GM19043 (cell line): ENCODE measurements around the gene CLEC11A.

ENCODE experiments used
- ATAC-seq: cut with Tn5 transposase; IDR thresholded peaks from one replicate; pipeline ENCODE4 v1.9.1; 2021; ENCODE audit warnings: low read depth; ENCODE audit not compliant: unreplicated experiment

CLEC11A gene

DNA sequence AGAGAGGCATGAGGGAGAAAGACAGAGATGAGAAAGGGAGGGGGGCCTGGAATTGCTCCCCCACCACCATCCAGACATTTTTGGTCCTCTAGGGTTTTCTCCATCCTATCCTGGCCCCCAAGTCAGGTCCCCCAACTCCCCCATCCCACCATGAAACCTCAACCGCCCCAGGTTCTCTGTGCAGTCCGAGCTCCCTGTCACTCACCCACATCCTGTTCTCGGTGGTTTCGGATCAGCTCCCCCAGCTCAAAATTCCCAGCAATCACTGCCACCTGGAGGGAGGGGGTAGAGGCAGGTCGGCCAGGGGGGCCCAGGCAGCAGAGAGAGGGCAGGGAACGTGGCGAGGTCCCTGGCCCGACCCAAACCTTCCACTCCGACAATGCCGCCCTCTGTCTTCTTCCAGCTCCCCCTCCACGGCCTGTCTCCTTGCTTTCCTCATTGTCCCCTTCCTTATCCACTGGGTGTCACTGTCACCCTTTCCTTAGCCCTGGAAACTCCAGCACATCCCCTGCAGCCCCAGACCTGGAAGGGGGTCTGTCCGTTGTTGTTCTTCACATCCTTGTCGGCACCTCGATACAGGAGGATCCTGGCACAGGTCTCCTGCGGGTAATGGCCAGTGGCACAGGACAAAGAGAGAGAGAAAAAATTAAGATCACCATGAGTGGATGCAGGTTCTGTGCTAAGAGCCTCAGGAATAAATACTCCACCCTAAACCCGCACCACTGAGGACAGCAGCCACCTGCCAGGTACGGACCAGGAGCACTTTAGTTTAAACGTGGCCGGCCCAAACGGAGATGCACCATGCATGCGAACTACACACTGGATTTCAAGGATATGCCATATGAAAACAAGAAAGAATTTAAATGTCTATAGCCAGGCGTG is 19.0 kb upstream of the CLEC11A start:
- ATAC-seq, result no peak

DNA sequence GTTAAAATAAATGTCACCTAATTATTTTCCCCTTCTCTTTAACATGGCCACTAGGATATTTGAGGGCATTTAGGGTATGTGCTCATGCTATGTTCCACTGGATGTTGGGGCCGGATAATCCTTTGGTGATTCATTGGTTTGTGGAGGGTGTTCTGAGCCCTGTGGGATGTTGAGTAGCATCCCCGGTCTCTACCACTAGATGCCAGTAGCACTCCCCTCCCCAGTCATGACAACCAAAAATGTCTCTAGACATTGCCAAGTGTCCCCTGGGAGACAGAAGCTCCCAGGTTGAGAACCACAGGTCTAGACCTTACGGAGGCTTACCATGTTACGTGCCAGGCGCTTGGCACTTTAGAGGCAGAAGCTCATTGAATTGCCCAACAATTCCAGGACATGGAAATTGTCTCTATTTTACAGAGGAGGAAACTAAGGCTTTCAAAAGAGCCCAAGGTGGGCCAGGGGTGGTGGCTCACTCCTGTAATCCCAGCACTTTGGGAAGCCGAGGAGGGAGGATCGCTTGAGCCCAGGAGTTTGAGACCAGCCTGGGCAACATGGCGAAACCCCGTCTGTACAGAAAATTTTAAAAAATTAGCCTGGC is 17.6 kb upstream of the CLEC11A start:
- ATAC-seq, result no peak

DNA sequence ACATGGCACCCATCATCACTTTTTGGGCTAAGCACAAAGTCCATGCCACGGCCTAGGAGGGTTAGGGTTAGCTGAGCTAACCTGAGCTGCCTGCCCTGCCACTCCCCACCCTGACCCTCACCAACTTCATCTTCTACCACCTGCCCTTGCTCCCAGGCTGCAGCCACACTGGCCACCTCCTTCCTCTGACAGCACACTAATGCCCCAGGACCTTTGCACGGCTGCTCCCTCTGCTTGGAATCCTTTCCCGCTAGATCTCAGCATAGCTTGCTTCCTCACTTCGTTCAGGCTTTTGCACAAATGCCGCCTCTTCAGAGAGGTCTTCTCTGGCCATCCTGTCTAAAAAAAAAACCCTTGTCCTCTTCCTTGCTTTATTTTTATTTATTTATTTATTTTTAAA is 16.8 kb upstream of the CLEC11A start:
- no peak for ATAC-seq

DNA sequence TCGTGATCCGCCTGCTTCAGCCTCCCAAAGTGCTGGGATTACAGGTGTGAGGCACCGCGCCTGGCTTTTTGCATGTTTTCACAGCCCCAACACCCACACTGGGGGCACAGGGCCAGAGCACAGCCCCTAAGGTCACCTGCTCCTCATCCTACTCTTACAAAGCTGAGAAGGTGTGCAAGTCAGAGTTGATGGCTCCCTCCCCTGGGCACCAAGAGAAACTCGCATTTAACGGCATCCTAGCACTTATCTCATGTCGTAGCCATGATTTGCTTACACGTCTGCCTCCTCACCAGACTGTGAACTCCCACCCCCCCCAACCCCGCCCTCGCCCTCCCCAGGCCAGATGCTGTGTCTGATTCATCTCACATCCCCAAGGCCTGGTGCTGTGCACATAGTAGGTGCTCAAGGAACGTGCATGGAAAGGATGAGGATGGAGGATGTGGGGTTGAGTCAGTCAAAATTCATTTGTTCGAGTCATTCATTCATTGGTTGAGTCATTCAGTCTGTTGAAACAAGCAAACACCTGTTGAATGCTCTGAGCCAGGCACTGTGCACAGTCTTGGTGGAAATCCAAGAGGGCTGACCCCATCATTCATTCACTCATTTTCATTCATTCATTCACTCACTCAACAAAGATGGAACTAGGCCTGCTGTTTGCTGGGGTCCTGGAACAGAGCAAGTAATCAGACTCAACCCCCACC is 14.8 kb upstream of the CLEC11A start:
- ATAC-seq, result no peak

DNA sequence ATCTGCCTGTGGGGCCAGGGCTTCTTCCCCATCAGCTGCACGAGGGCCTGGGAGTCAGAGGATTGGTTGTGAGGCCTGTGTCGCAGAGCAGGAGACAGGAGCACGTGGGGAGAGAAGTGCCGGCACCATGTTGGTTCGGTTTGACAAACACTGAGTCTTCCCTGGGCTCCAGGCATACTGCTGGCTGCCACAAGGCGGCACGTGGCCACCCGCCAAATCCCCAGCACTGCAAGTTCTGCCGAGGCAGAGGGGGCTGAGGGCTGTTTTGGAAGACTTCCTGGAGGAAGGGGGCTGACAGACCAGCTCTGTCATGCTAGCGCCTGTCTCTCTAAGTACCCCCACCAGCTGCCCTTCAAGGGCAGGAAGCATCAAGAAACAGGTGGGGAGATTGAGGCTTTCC is 13.1 kb upstream of the CLEC11A start:
- no peak for ATAC-seq

DNA sequence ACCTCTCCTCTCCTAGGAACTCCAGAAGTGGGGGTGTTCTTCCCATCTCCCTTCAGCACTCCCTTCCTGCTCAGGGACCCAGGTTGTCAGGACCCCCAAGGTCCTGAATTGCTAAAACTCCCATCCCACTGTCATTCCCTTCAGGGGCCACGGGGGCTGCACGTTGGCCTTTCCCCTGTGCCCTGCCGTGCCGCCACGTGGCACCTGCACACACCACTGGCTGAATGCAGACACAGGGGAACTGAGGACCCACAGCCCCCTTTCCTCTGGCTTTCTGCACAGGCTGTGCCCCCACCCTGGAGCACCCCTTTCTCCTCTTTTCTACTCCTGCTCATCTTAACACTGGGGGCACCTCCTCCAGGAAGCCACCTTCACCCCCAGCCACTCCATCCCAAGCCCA is 12.6 kb upstream of the CLEC11A start:
- no peak for ATAC-seq

DNA sequence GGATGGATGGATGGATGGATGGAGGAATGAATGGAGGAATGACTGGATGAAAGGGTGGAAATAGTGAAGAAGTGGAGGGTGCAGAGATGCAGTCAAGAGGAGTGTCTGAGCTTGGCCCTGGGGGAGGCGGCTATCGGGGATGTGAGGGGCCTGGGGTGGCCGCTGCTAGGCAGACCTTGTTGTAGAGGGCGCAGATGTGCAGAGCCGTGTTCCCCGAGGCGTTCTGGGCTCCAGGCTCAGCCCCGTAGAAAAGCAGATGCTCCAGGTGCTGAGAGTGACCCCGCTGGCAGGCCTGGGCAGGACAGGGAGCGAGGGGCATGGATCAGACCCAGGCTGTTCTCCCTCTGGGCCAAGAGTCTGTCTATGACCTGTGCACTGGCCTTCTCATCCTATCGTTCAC is 12.0 kb upstream of the CLEC11A start:
- no peak for ATAC-seq

DNA sequence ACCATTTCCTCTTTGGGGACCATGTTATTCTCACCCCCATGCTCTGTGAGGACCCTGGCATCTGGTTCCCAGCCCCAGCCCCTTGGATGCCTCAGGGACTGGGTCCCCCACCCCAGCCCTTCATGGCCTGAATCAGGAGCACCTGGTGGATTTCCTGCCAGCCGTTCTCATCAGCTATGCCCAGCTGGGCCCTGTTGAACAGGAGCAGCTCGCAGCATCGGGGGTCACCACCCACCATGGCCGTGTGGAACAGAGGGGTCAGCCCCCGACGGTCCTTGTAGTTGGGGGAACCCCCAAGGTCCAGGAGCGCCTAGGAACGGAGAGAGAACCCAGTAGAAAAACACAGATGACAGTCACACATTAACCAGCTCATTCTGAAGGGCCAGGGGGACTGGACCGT is 11.4 kb upstream of the CLEC11A start:
- ATAC-seq, result no peak

DNA sequence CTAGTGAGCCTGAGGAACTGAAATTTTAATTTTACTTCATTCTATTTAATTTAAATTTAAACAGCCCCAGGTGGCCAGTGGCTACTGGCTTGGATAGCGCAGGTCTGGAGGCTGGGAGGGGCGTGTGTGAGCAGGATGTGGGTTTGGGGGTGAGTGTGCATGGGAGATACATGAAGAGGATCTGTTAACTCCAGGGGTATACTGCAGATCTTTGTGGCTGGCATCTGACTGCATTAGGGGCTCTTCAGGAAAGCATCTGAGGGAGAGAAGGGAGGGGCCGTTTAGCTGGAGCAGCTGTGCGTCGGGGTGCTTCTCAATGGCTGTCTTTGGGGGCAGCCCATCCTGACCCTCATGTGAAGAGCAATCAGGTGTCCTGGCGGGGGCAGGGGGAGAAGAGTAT is 10.3 kb upstream of the CLEC11A start:
- ATAC-seq, result no peak

DNA sequence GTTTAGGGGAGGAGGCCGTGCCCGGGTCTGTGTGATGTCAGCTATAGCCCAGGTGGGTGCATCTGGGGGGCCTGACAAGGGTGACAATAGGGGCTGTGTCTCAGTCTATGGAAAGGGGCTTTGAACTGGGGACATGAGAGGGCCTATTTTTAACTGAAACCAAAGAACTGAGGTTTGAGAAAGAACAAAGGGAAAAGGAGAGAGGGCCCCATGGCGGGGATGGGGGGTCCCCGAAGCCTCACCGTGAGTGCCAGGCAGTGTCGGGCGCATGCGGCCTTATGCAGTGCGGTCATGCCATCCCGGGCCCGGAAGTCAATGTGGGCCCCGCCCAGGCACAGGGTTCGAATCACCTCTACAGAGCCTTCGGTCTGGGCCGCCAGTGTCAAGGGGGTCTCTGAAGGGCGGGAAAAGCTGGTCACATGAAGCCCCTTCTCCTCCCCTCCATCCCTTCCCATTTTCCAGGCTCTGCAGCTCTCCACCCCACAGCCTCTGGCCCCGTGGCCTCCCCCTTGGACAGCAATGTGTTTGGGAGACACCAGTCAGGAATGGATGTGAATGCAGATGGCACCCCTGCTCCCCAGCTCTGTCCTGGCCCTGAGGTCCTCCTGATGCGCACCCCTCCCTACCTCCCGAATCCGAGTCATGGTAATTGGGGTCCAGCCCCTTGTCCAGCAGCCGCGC is 9.5 kb upstream of the CLEC11A start:
- ATAC-seq, result no peak

DNA sequence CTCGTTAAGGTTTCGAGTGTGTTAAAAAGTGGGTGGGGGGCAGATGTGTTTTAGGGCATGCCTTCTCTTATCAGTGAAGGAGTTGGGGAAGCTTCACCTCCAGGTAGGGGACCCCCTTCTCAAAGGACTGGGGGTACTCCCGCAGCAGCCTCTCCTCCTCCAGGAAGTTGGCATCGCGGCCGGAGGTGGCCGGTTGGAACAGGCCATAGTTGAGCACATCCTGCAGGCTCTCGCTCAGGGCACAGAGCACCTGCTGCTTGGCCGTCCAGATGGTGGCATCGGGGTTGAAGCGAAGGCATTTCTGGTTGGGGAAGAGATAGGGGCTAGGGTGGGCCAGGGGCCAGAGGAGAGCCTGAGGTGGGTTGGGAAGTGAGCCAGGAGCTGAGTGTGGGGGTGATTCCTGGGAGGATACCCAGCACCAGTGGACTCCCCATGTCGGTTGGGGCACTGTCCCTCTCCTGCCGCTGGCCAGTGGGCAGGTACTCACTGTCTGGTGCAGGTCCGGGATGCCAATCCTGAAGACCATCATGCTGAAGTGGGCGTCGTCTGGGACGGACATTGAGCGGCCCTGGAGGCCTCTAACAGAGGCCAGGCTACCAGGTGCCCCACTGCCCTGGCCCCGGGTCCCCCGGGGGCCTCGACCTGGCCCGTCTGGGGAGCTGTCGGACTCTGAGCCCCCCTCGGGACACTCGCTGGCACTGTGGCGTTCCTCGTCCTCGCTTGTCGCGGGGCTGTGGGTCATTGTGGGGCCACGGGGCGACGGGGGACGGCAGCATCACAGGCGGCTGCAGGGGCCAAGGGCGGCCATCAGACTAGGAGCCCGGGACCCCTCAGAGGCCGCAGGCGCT is 6.8 kb upstream of the CLEC11A start:
- ATAC-seq, result no peak

DNA sequence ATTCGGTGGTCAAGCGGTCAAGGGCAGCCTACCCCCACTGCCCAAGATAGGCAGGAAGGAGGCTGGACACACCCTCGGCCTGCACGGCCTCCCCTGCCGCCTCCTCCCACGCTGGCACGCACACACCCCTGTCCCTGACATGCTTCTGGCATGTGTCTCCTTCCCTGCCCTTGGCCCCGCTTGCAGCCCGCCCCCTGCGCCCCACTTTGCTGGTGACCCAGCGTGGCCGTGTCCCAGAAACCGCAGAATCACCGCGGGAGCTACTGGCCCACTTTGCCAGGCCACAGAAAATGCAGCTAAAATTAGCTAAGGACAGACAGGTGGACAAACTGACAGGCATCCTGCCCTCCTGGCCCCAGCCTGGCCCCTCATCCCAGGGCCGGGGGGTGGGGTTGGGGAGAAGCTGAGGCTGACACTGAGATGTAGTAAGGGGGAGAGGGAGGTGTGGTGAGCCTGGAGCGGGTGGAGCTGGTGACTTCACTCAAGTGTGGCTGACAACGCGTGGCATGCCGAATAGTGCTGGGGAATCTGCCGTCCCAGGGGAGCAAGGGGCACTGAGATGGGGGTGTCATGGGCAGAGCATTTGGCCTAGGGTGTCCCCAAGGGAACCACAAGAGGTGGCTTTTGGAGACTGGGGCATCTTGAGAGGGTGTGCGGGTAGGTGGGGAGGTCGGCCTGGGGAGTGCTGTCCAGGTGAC is 6.0 kb upstream of the CLEC11A start:
- ATAC-seq, result no peak

DNA sequence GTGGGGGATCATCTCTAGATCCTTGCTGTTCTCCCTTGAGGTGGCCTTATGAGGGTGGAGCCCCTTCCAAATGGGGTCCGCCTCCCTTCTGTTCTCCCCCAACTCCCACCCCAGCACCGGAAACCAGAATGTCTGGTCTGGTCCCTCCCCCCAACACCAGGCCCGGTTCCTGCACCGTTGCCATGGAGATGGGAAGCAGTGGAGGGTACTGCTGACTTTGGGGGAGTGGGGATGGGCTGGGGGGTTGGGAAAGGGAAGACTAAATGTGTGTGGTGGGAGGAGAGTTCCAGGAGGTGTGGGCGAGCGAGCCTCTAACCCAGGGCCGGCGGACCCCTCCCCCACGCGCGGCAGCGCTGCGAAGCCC is 5.3 kb upstream of the CLEC11A start:
- no peak for ATAC-seq

DNA sequence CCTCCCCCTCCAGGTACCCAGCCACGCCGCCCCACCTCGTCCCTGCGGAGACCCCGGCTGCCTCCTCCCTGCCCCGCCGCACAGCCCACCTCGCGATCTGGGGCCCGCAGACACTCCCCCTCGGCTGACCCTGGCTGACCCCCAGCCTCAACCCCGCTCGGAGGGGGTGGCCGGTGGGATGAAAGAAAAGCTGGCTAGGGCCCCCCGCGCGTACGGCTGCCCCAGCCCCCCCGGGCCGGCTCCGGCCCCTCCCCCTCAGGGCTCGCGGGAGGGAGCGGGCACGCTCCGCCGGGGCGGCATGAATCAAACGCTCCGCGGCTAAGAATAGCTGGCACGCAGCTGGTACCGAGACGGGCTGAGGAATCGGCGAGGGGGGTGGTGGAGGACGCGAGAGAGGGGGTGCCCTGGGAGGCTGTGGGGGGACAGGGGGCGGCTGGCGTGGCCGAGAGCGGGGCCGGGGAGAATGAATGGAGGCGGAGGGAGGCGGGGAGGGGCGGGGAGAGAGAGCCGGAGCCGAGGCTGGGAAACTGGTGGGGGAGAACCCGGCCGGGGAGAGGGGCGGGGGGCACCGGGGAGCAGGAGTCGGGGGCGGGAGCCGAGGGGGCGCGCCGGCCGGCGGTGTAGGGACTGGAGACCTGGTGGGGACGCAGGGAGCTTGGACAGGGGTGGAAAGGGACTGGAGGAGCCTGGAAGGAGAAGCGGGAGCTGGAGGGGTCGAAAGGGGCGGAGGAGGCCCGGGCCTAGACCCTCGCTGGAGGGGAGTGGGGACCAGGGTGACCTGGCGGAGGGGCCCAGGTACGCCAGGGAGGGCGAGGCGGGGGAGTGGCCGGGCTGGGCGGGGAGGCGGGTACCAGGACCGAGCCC is 4.7 kb upstream of the CLEC11A start:
- ATAC-seq, result no peak

DNA sequence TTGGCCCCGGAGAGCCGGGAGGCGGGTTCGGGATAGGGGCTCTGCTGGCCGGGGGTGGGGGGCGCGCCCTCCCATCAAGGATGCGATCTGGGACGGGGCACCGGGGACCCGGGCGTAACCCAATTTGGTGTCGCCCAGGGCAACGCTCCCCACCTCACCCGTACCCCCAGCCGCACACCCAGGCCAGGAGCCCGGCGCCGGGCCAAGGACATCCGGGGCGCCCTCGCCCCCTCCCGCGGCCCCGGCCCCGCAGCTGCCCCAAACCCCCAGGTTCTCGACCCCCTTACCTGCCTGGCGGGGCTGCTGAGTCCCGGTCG is 4.1 kb upstream of the CLEC11A start:
- no peak for ATAC-seq

DNA sequence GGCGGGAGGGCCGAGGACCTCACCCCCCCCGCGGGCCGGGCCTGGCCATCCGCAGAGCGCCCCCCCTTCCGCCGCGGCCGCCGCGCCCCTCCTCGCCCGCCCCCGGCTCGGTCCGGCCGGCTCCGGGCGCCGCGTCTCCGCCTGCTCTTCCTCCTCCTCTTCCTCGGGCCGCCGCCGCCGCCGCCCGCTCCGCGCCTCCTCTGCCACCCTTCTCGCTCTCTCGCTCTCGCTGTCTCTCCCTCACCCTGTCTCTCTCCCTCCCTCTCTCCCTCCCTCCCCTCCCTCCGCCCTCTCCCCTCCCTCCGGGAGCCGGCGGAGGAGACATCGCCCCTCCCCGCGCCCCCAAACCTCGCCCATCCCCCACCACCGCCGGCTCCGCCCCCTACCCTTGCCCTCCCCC is 3.6 kb upstream of the CLEC11A start, which contains the start of gene SHANK1:
Gene SHANK1 (minus strand): TSS at position 237 of the 400 bp plus-strand sequence. CDS start 2,883 bp downstream, outside the sequence.
- ATAC-seq, result no peak

DNA sequence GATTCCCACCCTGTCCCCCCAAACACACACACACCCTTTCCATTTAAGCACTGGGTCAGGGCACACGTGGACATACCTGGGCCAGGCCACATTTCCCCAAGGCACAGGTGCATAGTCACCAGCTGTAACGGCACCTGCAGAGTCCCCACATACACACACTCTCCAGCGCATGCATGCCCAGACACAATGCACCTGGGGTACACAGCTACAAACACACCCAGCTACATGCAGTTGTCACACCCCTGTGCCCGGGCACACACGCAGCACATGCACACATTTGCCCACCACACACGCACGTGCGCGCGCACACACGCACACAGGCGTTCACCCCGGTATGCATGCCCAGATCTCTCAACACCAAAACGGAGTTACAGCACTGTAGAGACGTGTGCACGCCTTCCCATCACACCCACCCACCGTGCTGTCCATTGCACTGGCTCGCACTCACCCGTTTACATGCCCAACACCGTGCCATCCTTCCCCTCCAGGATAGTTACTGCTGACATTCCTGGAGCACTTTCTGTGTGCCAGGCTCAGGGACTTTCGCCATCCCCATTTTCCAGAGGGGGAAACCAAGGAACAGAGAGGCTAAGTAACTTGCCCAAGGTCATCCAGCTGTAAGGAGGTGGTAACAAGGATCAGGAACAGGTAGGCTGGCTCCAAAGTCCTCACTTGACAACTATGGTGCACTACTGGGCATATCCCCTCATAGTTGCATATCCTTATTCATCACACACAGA is 2.8 kb upstream of the CLEC11A start:
- no peak for ATAC-seq

DNA sequence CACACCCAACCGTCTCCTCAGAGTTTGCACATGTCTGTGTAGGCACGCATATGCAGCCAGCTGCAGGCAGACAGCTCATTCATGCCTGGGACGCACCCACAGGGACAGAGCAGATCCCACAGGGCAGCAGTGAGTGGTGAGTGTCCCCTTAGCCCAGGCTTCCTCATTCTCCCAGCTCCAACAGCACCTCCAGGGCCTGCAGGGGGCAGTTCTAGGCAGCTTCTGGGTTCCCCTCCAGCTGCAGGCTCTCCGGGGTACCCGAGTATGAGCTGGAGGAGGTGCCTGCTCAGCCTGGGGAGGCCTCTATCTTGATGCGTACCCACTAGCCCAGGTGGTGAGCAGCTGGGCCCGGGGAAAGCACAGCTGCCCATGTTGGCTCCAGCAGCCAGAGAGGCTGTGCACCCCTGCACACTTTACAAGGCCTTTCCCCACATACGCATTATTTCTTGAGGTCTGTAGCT is 2.2 kb upstream of the CLEC11A start:
- no peak for ATAC-seq
